Neural cell (in vitro differentiated cells): ENCODE results near the gene CDH4. TPM values are rescaled to one million over a fixed set of nuclear protein-coding genes. Genes with fewer than 3 reads are reported as not detected.

Source experiments
- H2AFZ ChIP-seq: fragments of 200-600, 300-800 bp; sonication (generic), shearing (Covaris generic); 2 replicates; pipeline ENCODE4 v1.6.0; 2014; ENCODE audit warnings: low read depth, mild to moderate bottlenecking, antibody characterized with exemption, low read length, moderate library complexity
- H3F3A ChIP-seq: fragments of 200-600 bp; shearing (Covaris generic); 2 replicates; pipeline ENCODE4 v1.6.1; 2016; ENCODE audit warnings: mild to moderate bottlenecking, moderate library complexity, mixed read lengths, antibody characterized with exemption, low read length; ENCODE audit not compliant: insufficient read depth, poor library complexity, severe bottlenecking
- H3K27ac ChIP-seq: fragments of 200-600, 300-800 bp; sonication (generic), shearing (Covaris generic); 2 replicates; pipeline ENCODE4 v1.5.1; 2014; ENCODE audit warnings: mild to moderate bottlenecking, low read length, moderate library complexity
- H3K27me3 ChIP-seq: fragments of 300-800, 200-600 bp; sonication (generic), shearing (Covaris generic); 2 replicates; pipeline ENCODE4 v1.6.0; 2014; ENCODE audit warnings: mild to moderate bottlenecking, low read depth, low read length, moderate library complexity; ENCODE audit not compliant: insufficient read depth
- H3K36me3 ChIP-seq: fragments of 300-800, 200-600 bp; sonication (generic), shearing (Covaris generic); 2 replicates; pipeline ENCODE4 v1.5.1; 2014; ENCODE audit warnings: mild to moderate bottlenecking, antibody characterized with exemption, low read length, moderate library complexity; ENCODE audit not compliant: insufficient read depth
- H3K4me2 ChIP-seq: fragments of 300-800, 200-600 bp; sonication (generic), shearing (Covaris generic); 2 replicates; pipeline ENCODE4 v1.6.0; 2014; ENCODE audit warnings: mild to moderate bottlenecking, low read length
- H3K4me3 ChIP-seq: fragments of 300-800, 200-600 bp; sonication (generic), shearing (Covaris generic); 2 replicates; pipeline ENCODE4 v1.5.1; 2014; ENCODE audit warnings: mild to moderate bottlenecking, low read length, moderate library complexity
- H3K79me2 ChIP-seq: fragments of 200-600 bp; shearing (Covaris generic); replicated peaks from 2 replicates; pipeline ENCODE4 v1.6.0; 2014; ENCODE audit warnings: mild to moderate bottlenecking, low read length, moderate library complexity; ENCODE audit not compliant: insufficient read depth
- H3K9ac ChIP-seq: fragments of 300-800, 200-600 bp; sonication (generic), shearing (Covaris generic); 2 replicates; pipeline ENCODE4 v1.6.1; 2016; ENCODE audit warnings: mild to moderate bottlenecking, low read length, mixed read lengths
- H3K9me2 ChIP-seq: fragments of 200-600 bp; shearing (Covaris generic); 2 replicates; pipeline ENCODE4 v1.6.1; 2016; ENCODE audit warnings: mild to moderate bottlenecking, low read length, mixed read lengths; ENCODE audit not compliant: insufficient read depth
- H3K9me3 ChIP-seq: fragments of 200-600, 300-800 bp; sonication (generic), shearing (Covaris generic); 2 replicates; pipeline ENCODE4 v1.6.1; 2016; ENCODE audit warnings: mild to moderate bottlenecking, mixed run types, low read length, moderate library complexity, mixed read lengths
- H4K20me1 ChIP-seq: fragments of 200-600 bp; shearing (Covaris generic); 2 replicates; pipeline ENCODE4 v1.6.1; 2016; ENCODE audit warnings: mild to moderate bottlenecking, mixed run types; ENCODE audit not compliant: insufficient read depth
- EP300 ChIP-seq: fragments of 450-650 bp; conservative IDR thresholded peaks from 2 replicates; pipeline ENCODE4 v1.6.1; 2014; ENCODE audit warnings: antibody characterized with exemption, mild to moderate bottlenecking, moderate library complexity; ENCODE audit not compliant: poor library complexity, severe bottlenecking
- EZH2 ChIP-seq: fragments of 200-600, 300-800 bp; shearing (Covaris generic), sonication (generic); IDR thresholded peaks from 2 replicates; pipeline ENCODE4 v1.6.1; 2014; ENCODE audit warnings: antibody characterized with exemption, low read length, borderline replicate concordance, mild to moderate bottlenecking; ENCODE audit not compliant: insufficient read depth, poor library complexity, severe bottlenecking
- MXI1 ChIP-seq: fragments of 450-650 bp; conservative IDR thresholded peaks from 2 replicates; pipeline ENCODE4 v1.6.1; 2014; ENCODE audit warnings: antibody characterized with exemption, mild to moderate bottlenecking; ENCODE audit not compliant: poor library complexity, severe bottlenecking
- POLR2AphosphoS5 ChIP-seq: IDR thresholded peaks from 2 replicates; pipeline ENCODE4 v1.6.1; 2012
- RAD21 ChIP-seq: fragments of 450-650 bp; conservative IDR thresholded peaks from 2 replicates; pipeline ENCODE4 v1.6.1; 2014; ENCODE audit warnings: antibody characterized with exemption, mild to moderate bottlenecking, moderate library complexity
- SMC3 ChIP-seq: fragments of 450-650 bp; conservative IDR thresholded peaks from 2 replicates; pipeline ENCODE4 v1.6.1; 2014; ENCODE audit warnings: antibody characterized with exemption, mild to moderate bottlenecking, moderate library complexity; ENCODE audit not compliant: poor library complexity
- TAF1 ChIP-seq: IDR thresholded peaks from 2 replicates; pipeline ENCODE4 v1.6.1; 2012; ENCODE audit warnings: low read depth
- polyA plus RNA-seq: library from polyadenylated mRNA; depleted of rRNA; stranded (reverse); fragments of >200 nt; gene quantifications from 2 replicates; pipeline ENCODE4 v1.2.3, GENCODE V29; 2014
- TF ChIP-seq, protein P1 (sequence below): fragments of 450-650 bp; IDR thresholded peaks from 2 replicates; pipeline ENCODE4 v1.5.1; 2014; ENCODE audit warnings: antibody characterized with exemption, mild to moderate bottlenecking, moderate library complexity; ENCODE audit not compliant: poor library complexity, severe bottlenecking
- TF ChIP-seq, protein P2 (sequence below): IDR thresholded peaks from 2 replicates; pipeline ENCODE4 v1.6.1; 2012; ENCODE audit warnings: borderline replicate concordance

Gene CDH4
- polyA plus RNA-seq, 1 donor from 2014 or later, result 24.6 TPM

DNA sequence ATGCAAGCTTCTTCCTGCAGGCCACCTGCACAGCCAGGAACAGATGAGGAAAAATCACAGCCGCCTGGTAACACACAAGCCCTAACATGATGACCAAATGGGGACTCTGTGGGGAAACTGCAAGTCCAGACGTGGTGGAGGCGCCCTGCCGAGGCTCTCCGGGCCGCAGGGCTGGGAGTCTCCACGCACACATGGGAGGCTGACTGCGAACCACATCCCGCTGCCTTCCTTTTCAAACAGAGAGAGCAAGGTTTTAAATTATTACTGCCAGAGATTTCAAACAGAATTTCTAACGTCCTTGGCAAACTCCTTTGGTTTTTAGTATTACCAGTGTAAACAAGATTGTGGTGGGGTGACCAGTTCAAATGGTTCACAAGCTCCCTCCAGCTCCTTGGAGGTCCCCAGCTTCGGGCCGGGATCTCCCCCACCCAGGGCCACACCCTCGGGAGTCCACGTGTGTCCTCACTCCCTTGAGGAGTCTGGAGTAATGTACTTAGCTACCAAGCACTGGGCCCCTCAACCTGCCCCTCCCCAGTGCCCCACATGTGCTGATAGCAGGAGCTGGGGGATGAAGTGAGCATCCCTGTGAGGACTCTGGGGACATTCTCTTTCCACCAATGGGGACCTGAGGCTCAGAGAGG, 560.9 kb downstream of the CDH4 start:
- Histone ChIP-seq H3K9me2 (no peaks in the 10 kb centered on the region), H3K36me3 (no peaks in the 10 kb centered on the region), H4K20me1 (no peaks in the 10 kb centered on the region), H3K9ac (no peak overlapping the region), H3K4me2 (no peak overlapping the region), H3K27ac (no peak overlapping the region), H3F3A (no peaks in the 10 kb centered on the region), H3K27me3 (no peaks in the 10 kb centered on the region), H2AFZ (no peak overlapping the region), H3K79me2 (no peaks in the 10 kb centered on the region), H3K9me3 (no peaks in the 10 kb centered on the region), H3K4me3 (no peak overlapping the region)
- TF ChIP-seq TAF1 (no peak), POLR2AphosphoS5 (no peak), RAD21 (no peak), EZH2 (no peak), EP300 (no peak), MXI1 (no peak), SMC3 (no peak)
- TF ChIP-seq, protein P1, sequence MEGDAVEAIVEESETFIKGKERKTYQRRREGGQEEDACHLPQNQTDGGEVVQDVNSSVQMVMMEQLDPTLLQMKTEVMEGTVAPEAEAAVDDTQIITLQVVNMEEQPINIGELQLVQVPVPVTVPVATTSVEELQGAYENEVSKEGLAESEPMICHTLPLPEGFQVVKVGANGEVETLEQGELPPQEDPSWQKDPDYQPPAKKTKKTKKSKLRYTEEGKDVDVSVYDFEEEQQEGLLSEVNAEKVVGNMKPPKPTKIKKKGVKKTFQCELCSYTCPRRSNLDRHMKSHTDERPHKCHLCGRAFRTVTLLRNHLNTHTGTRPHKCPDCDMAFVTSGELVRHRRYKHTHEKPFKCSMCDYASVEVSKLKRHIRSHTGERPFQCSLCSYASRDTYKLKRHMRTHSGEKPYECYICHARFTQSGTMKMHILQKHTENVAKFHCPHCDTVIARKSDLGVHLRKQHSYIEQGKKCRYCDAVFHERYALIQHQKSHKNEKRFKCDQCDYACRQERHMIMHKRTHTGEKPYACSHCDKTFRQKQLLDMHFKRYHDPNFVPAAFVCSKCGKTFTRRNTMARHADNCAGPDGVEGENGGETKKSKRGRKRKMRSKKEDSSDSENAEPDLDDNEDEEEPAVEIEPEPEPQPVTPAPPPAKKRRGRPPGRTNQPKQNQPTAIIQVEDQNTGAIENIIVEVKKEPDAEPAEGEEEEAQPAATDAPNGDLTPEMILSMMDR, result no peak
- TF ChIP-seq, protein P2, sequence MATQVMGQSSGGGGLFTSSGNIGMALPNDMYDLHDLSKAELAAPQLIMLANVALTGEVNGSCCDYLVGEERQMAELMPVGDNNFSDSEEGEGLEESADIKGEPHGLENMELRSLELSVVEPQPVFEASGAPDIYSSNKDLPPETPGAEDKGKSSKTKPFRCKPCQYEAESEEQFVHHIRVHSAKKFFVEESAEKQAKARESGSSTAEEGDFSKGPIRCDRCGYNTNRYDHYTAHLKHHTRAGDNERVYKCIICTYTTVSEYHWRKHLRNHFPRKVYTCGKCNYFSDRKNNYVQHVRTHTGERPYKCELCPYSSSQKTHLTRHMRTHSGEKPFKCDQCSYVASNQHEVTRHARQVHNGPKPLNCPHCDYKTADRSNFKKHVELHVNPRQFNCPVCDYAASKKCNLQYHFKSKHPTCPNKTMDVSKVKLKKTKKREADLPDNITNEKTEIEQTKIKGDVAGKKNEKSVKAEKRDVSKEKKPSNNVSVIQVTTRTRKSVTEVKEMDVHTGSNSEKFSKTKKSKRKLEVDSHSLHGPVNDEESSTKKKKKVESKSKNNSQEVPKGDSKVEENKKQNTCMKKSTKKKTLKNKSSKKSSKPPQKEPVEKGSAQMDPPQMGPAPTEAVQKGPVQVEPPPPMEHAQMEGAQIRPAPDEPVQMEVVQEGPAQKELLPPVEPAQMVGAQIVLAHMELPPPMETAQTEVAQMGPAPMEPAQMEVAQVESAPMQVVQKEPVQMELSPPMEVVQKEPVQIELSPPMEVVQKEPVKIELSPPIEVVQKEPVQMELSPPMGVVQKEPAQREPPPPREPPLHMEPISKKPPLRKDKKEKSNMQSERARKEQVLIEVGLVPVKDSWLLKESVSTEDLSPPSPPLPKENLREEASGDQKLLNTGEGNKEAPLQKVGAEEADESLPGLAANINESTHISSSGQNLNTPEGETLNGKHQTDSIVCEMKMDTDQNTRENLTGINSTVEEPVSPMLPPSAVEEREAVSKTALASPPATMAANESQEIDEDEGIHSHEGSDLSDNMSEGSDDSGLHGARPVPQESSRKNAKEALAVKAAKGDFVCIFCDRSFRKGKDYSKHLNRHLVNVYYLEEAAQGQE, result no peak

DNA sequence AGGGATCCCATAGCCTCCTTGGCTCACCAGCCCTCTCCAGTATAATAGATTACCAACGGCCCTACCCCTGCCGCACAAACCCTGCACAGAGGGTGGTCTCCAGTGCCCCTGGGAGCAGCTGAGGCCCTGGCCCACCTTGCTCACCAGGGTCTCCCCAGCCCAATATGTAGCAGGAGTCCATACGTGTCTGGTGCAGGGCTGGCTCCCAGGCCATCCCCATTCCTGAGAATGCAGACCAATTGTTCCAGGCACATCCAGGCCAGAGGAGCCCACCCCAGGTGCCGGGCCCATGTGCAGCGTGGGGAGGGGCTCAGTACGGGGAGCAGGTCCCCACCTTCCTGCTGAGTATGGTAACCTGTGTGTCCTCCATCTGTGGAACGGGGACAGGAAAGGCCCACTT, 561.7 kb downstream of the CDH4 start:
- no peak for TF ChIP-seq POLR2AphosphoS5
- no peak for TF ChIP-seq TAF1
- TF ChIP-seq EZH2, result no peak
- TF ChIP-seq EP300, result no peak
- no peak for TF ChIP-seq MXI1

More for the DNA sequence above, 561.7 kb downstream of the CDH4 start:
- H3F3A ChIP-seq, result no peaks in the 10 kb centered on the region
- no peaks in the 10 kb centered on the region for H3K79me2 ChIP-seq
- no peak overlapping the region for H3K4me3 ChIP-seq
- no peak overlapping the region for H3K27ac ChIP-seq
- H2AFZ ChIP-seq, result no peak overlapping the region
- H4K20me1 ChIP-seq, result no peaks in the 10 kb centered on the region
- H3K36me3 ChIP-seq, result no peaks in the 10 kb centered on the region
- no peaks in the 10 kb centered on the region for H3K27me3 ChIP-seq
- H3K4me2 ChIP-seq, result no peak overlapping the region
- H3K9me3 ChIP-seq, result no peaks in the 10 kb centered on the region
- H3K9me2 ChIP-seq, result no peaks in the 10 kb centered on the region
- H3K9ac ChIP-seq, result no peak overlapping the region
